Stimulated activated CD8-positive, alpha-beta memory T cell treated with anti-CD3 and anti-CD28 coated beads, Interleukin-15, amount 100 ng/mL, for 24 hours (primary cell): ENCODE measurements around the gene RNGTT.
A peak's percentile ranks its signal among the peaks of the same experiment; 100 is the strongest.
"Not testable (repeated sequence)": the region's sequence is repeated elsewhere in the genome, so short reads cannot be mapped to it uniquely, and the experiment has no call there.

Experiments used
- DNase-seq: peaks from one replicate; pipeline ENCODE4 v3.0.0-alpha.2; 2020; ENCODE audit warnings: low read depth

RNGTT gene

DNA sequence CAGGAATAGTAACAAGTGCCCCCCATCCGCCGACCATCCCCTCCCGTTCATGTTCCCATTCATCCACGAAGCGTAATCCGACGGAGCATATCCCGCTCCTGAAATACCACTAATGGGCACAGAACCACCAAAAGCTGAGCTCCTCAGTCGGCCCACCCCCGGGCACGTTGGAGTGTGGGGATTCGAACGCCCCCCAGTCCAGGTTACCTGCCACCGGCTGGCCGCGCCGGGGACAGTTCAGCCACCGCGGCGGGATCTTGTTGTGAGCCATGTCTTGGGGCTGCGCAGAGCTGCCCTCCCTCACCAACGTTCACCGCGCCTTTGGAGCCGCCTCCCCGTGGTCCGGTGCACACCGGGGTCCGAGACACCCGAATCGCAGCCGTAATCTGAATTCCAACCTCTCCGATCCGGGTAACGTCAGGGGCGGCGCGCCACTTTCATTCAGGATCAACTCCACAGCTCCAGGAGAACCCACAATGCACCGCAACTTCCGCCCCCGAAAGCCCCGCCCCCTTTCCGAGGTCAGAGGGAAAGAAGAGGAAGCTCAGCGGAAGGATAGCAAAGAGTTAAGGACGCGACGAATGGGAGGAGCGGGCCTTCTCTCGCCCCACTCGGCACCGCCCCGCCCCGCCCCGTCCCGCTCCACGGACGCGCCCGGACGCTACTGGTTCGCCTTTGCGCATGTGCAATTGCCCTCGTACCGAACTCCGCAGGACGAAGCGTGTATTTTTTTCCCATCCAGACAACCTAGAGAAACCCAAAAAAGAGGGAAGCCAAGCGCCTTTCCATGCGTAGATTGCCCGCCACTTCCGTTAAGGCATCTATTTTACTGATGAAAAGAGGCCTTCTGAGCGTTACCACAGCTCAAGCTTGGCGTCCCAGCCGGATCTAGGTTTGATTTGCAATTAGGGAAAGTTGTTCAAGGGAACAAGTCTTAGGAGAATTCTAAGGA is at the start of gene RNGTT:
RNGTT (minus strand) TSS at position 480 of the 952 bp plus-strand sequence; CDS start at position 271, 209 bp downstream.
- peak; percentile 94 for DNase-seq

DNA sequence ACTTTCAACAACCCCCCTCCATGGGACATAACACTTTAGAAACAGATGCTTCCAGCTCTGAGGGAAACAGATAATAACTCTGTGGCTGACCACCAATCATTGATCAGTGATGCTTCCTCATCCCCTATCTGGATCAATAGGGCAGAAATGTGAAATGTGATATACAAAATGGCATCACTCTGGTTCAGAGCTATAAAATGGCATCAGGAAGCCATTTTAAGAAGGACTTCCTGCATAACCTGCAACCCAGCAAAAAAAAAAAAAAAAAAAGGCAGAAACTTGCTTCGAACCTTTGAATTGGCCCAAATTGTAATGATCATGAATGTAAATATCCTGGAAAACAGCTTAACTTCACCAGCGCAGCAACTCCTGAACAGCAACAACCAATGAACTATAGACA is 48.0 kb upstream of the RNGTT start:
- DNase-seq, result no peak

DNA sequence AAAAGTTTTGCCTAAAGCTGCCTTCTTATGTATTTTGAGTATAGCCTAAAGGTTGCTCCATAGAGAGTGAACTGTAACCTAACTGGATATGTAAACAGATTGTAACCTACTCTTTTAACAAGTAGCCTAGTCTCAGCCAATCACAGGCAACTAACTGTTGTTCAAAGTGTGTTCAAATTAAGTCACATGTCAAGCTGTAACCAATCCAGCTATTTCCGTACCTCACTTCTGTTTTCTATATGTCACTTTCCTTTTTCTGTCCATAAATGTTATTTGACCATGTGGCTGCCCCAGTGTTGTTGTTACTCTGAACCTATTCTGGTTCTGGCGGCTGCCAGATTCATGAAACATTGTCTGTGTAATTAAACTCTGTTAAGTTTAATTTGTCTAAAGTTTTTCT is 47.4 kb upstream of the RNGTT start:
- DNase-seq, result no peak

DNA sequence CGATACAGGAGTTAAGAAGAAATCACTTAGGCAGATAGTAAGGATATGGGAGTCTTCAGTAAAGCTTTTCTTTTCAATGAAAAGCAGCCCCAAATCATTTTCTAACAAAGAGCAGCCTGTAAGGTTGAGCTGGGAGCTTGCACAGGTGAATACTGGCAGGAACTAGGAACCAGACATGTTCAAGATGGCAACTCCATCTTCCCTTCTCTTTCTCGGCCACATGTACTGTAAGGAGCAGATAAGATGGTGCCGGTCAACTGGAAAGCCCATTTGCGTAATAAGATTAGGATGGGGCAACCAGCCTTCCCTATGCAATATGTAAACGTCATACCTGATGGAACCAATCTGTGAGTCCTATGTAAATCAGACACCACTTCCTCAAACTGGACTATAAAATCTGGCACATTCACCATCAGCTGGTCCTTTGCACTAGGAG is 46.2 kb upstream of the RNGTT start:
- no peak for DNase-seq

DNA sequence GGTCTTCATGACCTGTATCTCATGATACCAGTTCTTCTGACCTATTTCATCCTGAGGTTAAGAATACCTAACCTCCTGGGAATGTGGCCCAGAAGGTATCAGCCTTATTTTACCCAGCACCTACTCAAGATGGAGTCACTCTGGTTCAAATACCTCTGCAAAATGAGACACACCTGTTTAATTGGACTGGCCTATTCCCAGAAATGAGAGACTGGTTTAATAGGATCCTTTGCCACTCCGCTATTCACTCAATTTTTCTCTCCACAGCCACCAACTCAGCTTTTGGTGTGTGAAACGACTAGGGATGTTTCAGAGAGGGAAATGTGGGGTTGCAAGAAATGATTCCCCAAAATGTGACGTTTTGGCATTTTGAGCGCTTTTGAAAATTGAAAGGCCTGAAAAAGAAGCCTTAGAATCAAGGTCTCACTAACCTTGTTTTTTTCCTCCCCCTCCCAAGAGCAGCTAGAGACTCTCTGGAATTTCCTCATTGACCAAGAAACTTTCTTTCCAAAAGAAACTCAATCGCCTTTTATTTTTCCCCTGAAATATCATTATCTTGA is 45.5 kb upstream of the RNGTT start:
- DNase-seq, result no peak

DNA sequence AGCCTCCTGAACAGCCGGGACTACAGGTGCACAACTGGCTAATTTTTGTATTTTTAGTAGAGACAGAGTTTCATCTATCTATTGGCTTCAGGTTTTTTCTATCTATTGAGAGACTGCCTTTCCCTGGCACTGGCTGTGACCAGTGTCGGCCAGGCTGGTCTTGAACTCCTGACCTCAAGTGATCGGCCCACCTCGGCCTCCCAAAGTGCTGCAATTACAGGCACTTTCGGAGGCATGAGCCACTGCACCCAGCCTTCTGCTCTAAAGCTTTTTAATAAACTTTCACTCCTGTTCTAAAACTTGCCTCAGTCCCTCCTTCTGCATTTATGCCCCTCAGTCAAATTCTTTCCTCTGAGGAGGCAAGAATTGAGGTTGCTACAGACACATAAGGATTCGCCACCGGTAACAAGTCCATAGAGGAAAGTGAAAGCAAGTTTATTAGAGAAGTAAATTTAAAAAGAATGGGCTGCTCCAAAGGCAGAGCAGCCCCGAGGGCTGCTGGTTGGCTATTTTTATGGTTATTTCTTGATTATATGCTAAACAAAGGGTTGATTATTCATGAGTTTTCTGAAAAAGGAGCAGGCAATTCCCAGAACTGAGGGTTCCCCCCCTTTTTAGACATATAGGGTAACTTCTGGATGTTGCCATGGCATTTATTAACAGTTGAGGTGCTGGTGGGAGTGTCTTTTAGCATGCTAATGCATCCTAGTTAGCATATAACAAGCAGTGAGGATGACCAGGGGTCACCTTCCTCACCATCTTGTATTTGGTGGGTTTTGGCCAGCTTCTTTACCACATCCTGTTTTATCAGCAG is 44.8 kb upstream of the RNGTT start:
- no peak for DNase-seq

DNA sequence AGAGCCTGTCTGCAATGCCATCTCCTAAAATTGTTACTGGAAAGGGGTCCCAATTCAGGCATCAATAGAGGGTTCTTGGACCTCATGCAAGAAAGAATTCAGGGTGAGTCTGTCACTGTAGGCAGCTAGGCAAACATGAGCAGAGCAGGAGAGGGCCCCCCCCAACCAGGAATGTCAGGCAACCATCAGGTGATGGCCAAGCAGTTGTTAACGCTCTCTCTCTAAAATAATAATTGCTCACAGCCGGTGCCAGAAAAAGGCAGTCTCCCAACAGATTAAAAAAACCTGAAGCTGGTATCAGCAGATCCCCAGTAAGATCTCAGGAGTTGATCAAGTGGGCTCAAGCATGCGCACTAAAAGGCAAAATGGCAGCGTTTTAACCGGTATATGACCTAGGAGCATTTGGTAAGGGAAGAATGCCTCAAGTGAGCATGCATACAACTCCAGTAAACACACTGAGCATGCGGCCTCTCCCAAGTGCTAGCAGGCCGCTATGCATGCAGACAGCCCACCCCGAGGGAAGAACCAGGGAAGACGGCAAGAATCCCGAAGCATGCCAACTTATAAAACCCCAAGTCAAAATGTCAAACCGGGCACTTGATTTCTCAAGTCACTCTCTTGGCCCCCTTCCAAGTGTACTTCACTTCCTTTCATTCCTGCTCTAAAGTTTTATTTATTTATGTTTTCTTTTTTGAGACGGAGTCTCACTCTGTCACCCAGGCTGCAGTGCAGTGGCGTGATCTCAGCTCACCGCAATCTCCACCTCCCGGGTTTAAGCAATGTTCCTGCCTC is 44.0 kb upstream of the RNGTT start:
- DNase-seq, result no peak

DNA sequence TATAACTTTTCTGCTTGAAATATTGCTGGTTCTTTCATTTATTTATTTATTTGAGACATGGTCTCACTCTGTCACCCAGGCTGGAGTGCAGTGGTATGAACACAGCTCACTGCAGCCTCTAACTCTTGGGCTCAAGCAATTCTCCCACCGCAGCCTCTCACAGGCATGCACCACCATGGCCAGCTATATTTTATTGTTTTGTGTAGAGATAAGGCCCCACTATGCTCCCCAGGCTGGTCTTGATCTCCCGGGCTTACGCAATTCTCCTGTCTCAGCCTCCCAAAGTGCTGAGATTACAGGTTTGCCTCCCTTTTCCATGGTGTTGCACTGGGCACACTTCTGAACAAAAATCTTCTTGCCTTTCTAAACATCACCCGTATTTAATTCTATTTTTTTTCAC is 39.1 kb upstream of the RNGTT start:
- DNase-seq, result no peak

DNA sequence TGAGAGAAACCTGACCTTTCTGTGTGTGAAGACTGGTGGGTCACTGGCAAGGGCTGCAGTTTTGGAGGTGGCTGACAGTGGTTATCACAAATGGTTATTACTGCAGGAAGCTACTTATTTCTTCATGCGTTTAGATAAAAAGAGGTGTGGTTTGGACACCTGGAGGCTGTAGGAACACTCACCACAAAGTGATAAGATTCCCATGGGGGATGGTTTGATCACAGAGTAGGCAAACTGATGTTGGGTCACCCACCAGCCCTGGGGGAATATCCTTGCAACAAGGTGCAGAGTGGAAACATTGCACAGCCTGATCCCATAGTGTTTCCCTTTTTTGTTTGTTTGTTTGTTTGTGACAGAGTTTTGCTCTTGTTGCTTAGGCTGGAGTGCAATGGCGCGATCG is 33.9 kb upstream of the RNGTT start:
- no peak for DNase-seq

DNA sequence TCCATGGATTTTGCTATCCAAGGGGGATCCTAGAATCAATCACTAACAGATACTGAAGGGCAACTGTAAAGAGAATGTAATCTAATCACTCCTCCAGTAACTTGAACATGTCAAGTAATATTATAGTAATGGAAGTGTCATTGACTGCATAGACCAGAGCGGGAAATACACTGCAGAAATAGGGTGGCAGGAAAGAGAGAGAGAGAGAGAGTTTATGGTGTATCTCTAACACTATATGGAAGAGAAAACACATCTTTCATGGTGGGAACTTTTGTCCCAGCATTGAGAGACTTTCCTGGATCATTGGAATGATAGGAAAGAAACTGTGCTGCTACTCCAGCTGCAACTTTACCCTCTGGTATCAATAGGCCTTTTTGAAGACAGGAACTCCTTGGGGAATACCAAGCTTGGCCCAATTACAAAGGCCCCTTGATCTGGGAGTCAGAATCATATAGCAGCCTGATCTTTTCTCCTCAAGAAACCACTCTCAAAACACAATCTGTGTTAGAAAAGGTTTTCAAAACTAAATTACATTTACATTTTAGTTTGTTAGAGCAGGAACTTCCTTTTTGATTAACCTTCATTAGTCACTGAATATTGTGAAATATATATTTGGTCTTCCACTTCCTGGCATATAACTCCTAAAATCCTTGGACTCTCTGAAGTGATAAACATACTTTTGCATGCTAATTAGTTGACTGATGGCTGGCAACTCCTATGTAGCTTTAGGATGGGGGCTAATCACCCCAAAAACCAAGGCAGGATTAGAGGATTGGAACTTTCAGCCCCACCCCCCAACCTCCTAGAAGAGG is 29.5 kb upstream of the RNGTT start:
- no peak for DNase-seq

DNA sequence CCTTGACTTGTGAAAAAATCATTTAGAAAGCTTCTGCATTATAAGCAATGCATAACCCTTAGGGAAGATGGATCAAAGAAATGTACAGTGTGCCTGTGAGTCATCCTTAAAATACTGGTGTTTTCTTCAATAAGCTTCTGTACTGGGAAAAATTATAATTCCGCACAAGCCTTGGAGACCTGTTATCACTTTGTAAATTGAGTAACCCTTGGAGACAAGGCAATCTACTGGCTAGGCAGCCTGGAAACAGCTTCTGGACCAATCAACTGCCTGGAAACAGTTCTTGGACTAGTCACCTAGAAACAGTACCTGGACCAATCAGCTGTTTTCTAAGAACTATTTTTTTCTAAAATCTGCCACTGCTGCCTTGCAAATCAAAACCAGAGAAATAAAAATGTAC is 25.8 kb upstream of the RNGTT start:
- DNase-seq, result no peak

DNA sequence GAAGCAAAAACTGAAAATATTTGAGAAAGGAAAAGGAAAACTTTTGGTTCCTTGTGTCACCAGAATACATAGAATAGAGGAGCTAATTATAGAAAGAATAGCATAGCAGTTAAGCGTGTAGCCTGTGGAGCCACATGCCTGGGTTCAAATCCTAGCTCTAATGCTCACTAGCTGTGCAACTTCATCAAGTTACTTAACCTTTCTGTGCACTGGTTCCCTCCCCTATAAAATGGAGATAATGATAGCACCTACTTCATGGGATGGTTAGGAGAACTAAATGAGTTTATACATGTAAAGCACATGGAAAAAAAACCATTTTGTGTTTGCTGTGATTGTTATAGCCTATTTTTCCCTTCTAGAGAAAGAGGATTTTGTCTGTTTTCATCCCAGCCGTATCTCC is 24.5 kb upstream of the RNGTT start:
- no peak for DNase-seq

DNA sequence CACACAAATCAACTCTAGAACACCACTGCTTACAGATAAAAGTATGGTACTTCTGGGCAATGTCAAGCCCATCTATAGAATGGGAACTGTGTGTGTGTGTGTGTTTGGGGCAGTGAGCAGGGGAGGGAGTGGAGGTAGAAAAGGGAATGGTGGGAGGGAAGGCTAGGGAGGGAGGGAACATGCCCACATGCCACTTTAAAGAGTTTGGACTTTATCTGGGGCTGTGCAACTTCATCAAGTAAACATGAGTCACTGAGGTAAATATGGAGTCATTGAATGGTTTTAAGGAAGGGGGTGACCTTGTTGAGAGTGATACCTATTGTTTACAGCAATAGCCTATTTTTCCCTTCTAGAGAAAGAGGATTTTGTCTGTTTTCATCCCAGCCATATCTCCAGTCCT is 22.5 kb upstream of the RNGTT start:
- DNase-seq, result no peak

DNA sequence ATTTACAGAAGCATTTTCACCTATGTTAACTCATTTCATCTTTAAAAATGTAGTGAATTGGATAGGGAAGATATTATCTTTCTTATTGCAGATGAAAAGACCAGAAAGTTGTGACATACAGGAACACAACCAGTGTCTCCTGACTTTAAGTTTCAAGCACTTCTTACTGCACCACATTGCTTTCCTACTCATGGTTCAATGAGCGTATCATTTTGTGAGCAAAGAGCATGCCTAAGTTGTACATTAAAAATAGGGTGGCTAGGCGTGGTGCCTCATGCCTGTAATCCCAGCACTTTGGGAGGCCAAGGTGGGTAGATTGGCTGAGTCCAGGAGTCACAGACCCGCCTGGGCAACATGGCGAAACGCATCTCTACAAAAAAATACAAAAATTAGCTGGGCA is 21.2 kb upstream of the RNGTT start:
- DNase-seq, result no peak

DNA sequence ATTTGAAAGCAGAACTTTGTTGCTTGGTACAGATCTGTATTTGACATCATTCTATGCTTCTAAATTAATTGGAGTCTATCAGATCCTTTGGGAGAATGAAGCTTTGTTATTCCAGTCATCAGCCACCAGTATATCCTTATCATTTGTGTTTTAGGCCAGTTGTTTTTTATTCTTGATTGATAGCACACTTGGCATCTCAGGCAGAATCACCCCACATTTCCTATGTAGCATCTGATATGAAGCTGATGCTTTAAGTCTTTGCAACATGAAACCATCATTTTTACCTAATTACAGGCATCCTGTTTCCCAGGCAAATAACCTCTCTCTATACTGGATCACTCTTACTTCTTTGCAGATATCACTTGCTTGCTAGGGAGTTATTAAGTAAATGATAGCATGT is 20.7 kb upstream of the RNGTT start:
- DNase-seq, result no peak

DNA sequence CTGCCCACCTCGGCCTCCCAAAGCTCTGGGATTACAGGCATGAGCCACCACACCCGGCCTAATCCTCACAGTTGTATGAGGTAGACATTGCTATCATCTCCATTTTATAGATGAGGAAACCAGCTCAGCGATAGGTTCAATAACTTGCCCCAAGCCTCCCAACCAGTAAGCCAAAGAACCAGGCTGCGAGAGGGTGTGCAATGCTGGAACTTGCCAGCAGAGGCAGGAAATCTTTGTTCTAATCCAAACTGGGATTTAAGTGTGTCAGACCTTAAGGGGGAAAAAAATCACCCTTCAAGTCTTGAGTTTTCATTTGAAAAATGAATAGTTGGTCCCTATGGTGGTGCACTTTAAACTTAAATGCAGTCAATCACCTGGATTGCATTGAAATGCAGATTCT is 20.1 kb upstream of the RNGTT start:
- DNase-seq, result no peak

DNA sequence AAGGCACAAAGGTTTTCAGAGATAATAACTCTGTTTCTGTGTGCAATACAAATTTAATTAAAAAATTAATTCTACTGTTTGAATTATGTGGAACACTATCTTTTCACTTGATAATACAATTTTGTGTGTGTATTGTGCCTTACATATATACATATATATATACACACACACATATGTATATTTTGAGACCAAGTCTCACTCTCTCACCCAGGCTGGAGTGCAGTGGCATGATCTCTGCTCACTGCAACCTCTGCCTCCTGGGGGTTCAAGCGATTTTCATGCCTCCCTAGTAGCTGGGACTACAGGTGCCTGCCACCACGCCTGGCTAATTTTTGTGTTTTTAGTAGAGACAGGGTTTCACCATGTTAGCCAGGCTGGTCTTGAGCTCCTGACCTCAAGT is 19.7 kb upstream of the RNGTT start:
- not testable (repeated sequence) for DNase-seq

DNA sequence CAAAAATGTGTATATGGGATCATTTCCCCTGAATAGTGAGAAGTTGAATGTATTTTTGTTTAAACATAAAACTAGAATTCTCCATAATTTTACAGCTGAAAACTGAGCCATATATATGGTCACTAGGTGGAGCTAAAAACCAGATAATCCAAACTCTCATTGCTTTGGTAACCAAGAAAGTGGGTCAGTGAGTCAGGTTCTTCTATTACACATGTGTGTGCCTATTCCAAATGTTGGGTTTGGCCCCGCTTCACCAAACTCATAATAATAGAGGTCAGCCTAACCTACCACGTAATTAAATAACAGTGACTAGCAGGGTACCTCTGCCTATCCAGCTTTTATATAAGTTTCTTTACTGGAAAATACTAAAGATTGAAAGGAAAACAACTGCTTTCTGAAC is 19.3 kb upstream of the RNGTT start:
- no peak for DNase-seq

DNA sequence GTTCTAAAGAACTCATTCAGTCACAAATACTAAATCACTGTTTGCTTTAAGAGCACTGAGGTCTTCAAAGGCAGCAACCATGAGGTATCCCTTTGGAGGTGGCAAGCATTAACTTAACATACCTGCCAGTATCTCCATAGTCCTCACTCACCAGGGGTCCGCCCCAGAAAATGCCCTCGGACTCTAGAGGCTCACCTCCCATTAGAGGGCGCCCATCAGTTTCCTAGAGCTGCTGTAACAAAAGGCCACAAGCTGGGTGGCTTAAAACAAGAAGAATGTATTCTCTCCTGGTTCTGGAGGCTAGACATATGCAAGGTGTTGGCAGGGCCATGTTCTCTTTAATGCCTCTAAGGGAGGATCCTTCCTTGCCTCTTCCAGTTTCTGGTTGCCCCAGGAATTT is 12.0 kb upstream of the RNGTT start:
- DNase-seq, result no peak

DNA sequence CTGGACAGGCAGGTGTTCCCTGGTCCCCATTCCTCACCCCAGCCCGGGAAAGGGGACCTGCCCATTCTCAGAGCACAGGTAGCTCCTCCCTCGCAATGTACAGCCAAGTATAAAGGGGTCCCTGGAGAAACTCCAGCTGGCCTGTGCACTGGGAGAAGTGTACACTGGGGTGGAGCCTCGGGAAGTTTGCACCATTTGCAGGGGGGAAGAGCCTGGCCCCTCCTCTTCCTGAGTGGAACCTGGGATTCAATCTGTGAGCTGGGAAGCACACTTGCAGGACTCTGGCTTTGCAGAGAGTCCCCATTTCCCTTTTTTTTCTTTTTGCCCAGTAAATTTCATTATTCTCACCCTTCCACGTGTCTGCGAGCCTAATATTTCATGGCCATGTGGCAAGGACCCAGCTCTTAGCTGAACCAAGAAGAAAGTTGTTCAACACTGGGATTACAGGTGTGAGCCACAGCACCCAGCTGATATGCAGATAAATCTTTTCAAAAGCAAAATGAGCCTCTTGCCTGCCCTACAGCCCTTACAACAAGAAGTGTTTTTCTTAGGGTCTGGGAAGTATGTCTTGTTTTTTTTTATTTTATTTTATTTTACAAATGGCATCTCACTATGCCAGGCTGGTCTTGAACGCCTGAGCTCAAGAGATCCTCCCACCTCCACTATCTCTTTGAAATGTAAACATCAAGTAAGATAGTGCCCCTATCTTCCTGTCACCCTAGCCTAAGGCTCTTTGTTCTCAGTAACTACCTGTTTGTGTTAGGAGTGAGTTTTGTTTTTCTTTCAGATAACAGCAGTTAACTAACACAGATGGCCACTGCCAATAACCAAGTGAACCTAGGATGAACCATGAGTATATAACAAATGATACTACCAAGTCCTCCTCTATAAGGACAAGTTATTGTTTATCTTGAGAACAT is 9.3 kb upstream of the RNGTT start:
- DNase-seq, result no peak
